Measurements from ENCODE around the gene FBXO45.
"Not testable (repeated sequence)": the region's sequence is repeated elsewhere in the genome, so short reads cannot be mapped to it uniquely, and the experiment has no call there.

DNA sequence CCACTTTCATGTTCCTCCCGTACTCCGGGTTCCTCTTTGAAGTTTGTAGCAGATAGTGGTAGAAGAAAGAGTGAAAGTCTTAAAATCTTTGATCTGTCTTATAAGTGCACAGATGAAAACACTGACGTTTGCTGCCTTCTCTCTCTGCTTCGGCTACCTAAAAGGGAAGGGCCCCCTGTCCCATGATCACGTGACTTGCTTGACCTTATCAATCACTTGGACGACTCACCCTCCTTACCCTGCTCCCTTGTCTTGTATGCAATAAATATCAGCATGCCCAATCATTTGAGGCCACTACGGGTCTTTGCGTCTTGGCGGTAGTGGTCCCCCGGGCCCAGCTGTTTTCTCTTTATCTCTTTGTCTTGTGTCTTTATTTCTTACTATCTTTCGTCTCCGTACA lies 47.2 kb upstream of the FBXO45 start:
- TF ChIP-seq, protein P1, sequence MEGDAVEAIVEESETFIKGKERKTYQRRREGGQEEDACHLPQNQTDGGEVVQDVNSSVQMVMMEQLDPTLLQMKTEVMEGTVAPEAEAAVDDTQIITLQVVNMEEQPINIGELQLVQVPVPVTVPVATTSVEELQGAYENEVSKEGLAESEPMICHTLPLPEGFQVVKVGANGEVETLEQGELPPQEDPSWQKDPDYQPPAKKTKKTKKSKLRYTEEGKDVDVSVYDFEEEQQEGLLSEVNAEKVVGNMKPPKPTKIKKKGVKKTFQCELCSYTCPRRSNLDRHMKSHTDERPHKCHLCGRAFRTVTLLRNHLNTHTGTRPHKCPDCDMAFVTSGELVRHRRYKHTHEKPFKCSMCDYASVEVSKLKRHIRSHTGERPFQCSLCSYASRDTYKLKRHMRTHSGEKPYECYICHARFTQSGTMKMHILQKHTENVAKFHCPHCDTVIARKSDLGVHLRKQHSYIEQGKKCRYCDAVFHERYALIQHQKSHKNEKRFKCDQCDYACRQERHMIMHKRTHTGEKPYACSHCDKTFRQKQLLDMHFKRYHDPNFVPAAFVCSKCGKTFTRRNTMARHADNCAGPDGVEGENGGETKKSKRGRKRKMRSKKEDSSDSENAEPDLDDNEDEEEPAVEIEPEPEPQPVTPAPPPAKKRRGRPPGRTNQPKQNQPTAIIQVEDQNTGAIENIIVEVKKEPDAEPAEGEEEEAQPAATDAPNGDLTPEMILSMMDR (IDR thresholded peaks at IDR 0.05) = not testable (repeated sequence)
- TF ChIP-seq POLR2A (IDR thresholded peaks at IDR 0.05) = not testable (repeated sequence)

All from right lobe of liver (tissue), 4 donors.